HG03064 (cell line): ENCODE data around the gene ABO.
"Not testable (repeated sequence)": the region's sequence is repeated elsewhere in the genome, so short reads cannot be mapped to it uniquely, and the experiment has no call there.

Source experiments
- ATAC-seq: cut with Tn5 transposase; IDR thresholded peaks from one replicate; pipeline ENCODE4 v1.9.1; 2021; ENCODE audit warnings: low read depth; ENCODE audit not compliant: unreplicated experiment

The ABO gene

GRCh38 chr9:133268335-133269056 lies 6.5 kb downstream of the ABO start:
- no peak for ATAC-seq

GRCh38 chr9:133264235-133264764 lies 10.7 kb downstream of the ABO start:
- ATAC-seq, result no peak

GRCh38 chr9:133263557-133263956 lies 11.4 kb downstream of the ABO start:
- no peak for ATAC-seq

GRCh38 chr9:133262226-133262625 lies 12.8 kb downstream of the ABO start:
- ATAC-seq, result no peak

- no peak for ATAC-seq
These were observed 13.3 kb downstream of the ABO start for GRCh38 chr9:133261753-133262120.

GRCh38 chr9:133261103-133261752 lies 13.8 kb downstream of the ABO start:
- ATAC-seq, result no peak

- no peak for ATAC-seq
These were observed 14.5 kb downstream of the ABO start for GRCh38 chr9:133260334-133261102.

GRCh38 chr9:133258061-133259015 lies 16.7 kb downstream of the ABO start:
- ATAC-seq, result no peak

- no peak for ATAC-seq
These were observed 17.5 kb downstream of the ABO start for GRCh38 chr9:133257465-133257956.

GRCh38 chr9:133256686-133257091 lies 18.3 kb downstream of the ABO start:
- no peak for ATAC-seq

GRCh38 chr9:133256136-133256461 lies 18.9 kb downstream of the ABO start:
- no peak for ATAC-seq

GRCh38 chr9:133255371-133256135 lies 19.4 kb downstream of the ABO start:
- ATAC-seq, result no peak

GRCh38 chr9:133254471-133254870 lies 20.5 kb downstream of the ABO start:
- no peak for ATAC-seq

GRCh38 chr9:133253268-133253667 lies 21.7 kb downstream of the ABO start:
- no peak for ATAC-seq

- no peak for ATAC-seq
These were observed 22.5 kb downstream of the ABO start for GRCh38 chr9:133252301-133253020.

GRCh38 chr9:133251773-133252172 lies 23.2 kb downstream of the ABO start:
- ATAC-seq, result no peak

- ATAC-seq, result not testable (repeated sequence)
These were observed 23.8 kb downstream of the ABO start for GRCh38 chr9:133251221-133251620.

GRCh38 chr9:133250741-133251170 lies 24.2 kb downstream of the ABO start:
- no peak for ATAC-seq

- ATAC-seq, result no peak
These were observed 25.7 kb downstream of the ABO start for GRCh38 chr9:133249337-133249736.
